NK-92 (cell line): Measurements from ENCODE around the gene MVP.
"Not testable (repeated sequence)": the region's sequence is repeated elsewhere in the genome, so short reads cannot be mapped to it uniquely, and the experiment has no call there.

ENCODE experiments used
- DNase-seq: peaks from one replicate; lab custom pipeline; 2025; ENCODE audit not compliant: unreplicated experiment; lab: John Stamatoyannopoulos, UW

Gene MVP

DNA sequence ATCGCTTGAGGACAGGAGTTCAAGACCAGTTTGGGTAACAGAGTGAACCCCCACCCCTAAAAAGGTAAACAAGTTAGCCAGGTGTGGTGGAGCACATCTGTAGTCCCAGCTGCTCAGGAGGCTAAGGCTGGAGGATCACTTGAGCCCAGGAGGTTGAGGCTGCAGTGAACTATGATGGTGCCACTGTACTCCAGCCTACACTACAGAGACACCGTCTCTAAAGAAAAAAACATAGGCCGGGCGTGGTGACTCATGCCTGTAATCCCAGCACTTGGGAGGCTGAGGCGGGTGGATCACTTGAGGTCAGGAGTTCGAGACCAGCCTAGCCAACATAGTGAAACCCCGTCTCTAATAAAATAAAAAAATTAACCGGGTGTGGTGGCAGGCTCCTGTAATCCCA lies 48.8 kb downstream of the MVP start:
- DNase-seq, result not testable (repeated sequence)

DNA sequence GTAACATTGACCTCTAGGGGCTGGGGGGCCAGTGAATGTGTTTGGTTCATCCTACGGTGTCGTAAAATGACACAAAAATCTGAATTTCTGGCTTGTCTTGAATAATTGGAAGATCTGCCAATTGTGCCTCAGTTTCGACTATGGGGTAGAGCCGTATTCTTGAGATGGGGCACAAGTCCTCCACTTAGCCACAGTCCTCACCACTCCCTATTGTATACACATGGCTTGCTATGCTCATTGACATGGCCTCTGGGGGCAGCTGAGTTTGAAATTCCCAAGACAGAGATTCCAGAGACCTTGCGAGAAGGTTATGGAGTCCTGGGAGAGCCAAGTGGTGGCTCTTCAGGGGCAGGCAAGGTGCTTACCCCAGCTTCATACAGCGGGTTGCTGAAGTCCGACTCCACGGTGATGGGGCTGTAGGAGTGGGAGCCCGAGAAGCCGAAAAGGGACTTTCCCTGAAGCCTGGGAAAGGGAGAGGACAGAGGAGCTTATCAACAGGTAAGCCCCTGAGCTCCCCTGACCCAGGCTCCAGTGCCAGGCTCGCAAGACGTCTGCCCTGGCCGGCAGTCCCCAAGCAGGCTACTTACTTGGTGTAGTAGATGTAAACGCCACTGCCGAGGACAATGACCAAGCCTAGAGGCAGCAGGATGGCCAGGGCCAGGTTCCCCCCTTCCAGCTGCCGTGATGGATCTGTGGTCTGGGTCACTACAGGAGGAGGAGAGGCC lies 51.7 kb downstream of the MVP start:
- DNase-seq, result no peak

GRCh38 chr16:29873319-29873718 lies 53.1 kb downstream of the MVP start:
- no peak for DNase-seq

- DNase-seq, result no peak
Observed at GRCh38 chr16:29875206-29875605, 54.9 kb downstream of the MVP start.

DNA sequence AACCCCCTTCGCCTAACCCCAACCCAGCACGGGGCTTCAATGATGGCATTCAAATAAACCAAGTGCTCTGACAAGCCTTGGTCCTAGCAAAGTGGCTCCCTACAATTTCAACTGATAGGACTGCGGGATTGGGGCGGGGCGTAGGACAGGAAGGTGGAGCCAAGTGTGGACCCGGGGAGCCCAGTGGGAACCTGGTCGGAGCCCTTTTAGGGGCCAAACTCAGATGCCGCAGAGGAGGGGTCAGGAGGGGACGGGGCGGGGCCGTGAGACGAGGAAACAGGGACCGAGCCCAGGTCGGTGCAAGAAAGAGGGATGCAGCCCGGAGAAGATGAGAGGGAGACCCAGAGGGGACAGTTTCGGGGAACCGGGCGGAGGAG lies 55.9 kb downstream of the MVP start:
- no peak for DNase-seq

DNA sequence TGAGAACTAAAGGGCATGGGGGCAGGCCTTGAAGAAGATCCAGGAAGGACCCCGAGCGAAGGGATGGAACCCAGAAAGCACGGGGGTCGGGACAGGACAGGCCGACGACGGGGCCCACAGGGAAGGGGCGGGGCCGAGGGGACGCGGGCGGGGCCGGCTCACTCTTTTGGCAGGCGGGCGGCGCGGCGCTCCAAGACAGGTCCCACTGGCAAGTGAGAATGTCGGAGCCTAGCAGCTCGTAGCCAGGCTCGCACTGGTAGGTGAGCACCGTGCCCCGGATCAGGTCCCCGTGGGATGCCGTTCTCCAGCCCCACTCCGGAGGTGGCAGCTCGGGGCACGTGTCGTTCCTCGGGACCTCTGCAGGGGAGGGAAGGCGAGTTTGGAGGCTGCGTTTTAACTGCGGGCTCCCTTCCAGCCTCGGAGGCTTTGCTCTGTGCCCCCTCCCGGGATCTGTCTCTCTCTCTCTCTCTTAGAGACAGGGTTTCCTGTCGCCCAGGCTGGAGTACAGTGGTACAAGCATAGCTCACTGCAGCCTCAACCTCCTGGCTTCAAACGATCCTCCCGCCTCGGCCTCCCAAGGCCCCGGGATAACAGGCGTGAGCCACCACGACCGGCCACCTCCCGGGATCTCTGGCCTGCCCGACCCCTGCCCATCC lies 56.5 kb downstream of the MVP start:
- DNase-seq, result no peak

DNA sequence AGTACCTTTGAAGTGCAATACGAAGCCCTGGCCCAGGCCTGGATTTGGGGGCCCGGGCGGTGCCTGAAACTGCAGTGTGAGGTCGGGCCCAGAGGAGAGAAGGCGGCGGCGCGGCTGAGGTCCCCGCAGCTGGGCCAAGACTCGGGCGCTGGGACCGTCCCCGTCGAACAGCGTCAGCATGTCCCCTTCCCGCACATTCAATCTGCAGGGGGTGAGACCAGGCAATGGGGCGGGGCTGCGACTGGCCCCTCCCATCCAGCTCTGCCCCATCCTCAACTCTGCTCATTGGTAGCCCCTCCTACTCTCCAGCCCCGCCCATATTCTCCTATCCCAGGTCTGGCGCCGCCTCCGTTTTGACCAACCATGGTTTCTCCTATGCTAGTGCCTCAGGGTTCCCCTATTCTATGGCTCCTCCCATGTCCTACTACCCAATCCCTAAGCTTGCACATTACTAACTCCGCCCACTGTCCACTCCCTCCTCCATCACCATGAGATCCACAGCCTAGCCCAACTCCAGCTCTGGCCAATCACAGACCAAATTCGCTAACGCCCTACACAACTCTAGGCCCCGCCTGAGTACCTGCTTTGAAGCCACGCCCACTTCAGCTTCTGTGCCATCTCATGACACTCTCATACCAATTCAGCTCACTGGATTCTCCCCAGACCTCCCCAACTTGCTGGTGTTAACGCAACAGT lies 57.2 kb downstream of the MVP start:
- no peak for DNase-seq

DNA sequence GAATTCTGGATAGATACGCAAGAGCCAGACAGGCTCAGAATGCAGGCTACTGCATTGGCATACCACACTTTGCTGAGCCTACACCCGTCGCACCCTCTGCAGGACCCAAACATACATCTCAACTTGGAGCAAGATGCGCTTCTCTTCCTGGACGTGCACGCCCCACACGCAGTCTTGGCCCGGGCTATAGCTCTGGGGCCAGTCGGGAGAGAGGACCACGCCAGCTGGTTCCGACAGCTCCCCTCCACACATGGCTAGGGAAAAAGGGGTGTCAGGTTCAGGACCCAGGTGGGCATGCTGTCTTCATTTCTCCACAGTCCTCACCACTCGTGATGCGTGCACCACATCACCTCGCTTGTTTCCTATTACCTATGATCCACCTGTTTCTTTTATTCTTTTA lies 57.9 kb downstream of the MVP start:
- DNase-seq, result no peak

- DNase-seq, result no peak
Observed at GRCh38 chr16:29881050-29881449, 60.8 kb downstream of the MVP start.

DNA sequence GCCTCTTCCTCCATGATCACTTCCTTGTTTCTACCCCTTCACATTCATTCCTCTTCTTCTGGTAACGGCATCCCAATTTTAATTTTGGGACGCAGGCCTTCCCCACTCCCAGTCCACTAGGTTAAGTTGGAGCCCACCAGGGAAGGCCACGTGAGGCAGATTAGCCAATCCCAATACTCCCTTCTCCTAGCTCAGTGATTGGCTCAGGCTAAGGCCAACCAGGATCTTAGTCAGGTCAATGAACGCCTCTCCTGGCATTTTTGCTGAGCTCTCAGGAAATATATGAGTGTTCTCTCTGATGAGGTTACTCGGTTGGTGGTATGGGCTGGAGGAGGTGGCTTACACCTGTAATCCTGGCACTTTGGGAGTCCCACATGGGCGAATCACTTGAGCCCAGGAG lies 63.7 kb downstream of the MVP start:
- DNase-seq, result no peak

DNA sequence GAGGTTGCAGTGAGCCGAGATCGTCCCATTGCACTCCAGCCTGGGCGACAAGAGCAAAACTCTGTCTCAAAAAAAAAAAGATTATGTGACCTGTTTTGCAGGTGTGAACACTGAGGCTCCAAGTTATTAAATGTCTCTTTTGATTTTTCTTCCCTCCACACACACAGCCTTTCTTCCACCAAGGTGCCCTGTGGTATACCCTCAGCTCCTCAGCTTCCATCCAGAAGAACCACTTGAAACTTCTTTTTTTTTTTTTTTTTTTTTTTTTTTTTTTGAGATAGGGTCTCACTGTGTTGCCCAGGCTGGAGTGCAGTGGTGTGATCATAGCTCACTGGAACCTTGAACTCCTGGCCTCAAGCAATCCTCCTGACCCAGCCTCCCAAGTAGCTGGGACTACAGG lies 69.1 kb downstream of the MVP start:
- DNase-seq, result not testable (repeated sequence)

- DNase-seq, result no peak
Observed at GRCh38 chr16:29891525-29892457, 71.5 kb downstream of the MVP start.

- DNase-seq, result no peak
Observed at GRCh38 chr16:29892458-29892813, 72.2 kb downstream of the MVP start.

GRCh38 chr16:29893553-29893952 lies 73.3 kb downstream of the MVP start:
- no peak for DNase-seq

- no peak for DNase-seq
Observed at GRCh38 chr16:29894352-29894751, 74.1 kb downstream of the MVP start.

GRCh38 chr16:29896841-29897240 lies 76.6 kb downstream of the MVP start:
- DNase-seq, result no peak

- no peak for DNase-seq
Observed at GRCh38 chr16:29897333-29897732, 77.1 kb downstream of the MVP start.
